H9 (cell line): ENCODE data around the gene HOXC11. TPM values are rescaled to one million over a fixed set of nuclear protein-coding genes. Genes with fewer than 3 reads are reported as not detected.

Experiments used
- DNase-seq: peaks from one replicate; pipeline ENCODE4 v3.0.0-alpha.2; 2017
- H2AFZ ChIP-seq: one replicate; pipeline ENCODE4 v1.6.1; 2013; ENCODE audit warnings: mild to moderate bottlenecking, low read length, control low read depth, moderate library complexity
- H2AK5ac ChIP-seq: 2 replicates; pipeline ENCODE4 v1.6.1; 2013; ENCODE audit warnings: low read length, control low read depth, mixed read lengths; ENCODE audit not compliant: insufficient read length
- H2BK120ac ChIP-seq: one replicate; pipeline ENCODE4 v1.6.1; 2013; ENCODE audit warnings: low read depth, mild to moderate bottlenecking, low read length, control low read depth, inconsistent platforms; ENCODE audit not compliant: poor library complexity, severe bottlenecking
- H2BK12ac ChIP-seq: 2 replicates; pipeline ENCODE4 v1.6.1; 2013; ENCODE audit warnings: low read length, control low read depth, mixed read lengths, low read depth; ENCODE audit not compliant: insufficient read length
- H2BK15ac ChIP-seq: 2 replicates; pipeline ENCODE4 v1.6.1; 2013; ENCODE audit warnings: low read depth, low read length, control low read depth
- H2BK20ac ChIP-seq: one replicate; pipeline ENCODE4 v1.6.1; 2013; ENCODE audit warnings: low read depth, mild to moderate bottlenecking, low read length, control low read depth, inconsistent platforms; ENCODE audit not compliant: poor library complexity, severe bottlenecking
- H2BK5ac ChIP-seq: 2 replicates; pipeline ENCODE4 v1.6.1; 2013; ENCODE audit warnings: low read length, control low read depth, mixed read lengths; ENCODE audit not compliant: insufficient read length
- H3K14ac ChIP-seq: 2 replicates; pipeline ENCODE4 v1.6.1; 2013; ENCODE audit warnings: low read length, control low read depth; ENCODE audit not compliant: insufficient read depth
- H3K18ac ChIP-seq: 2 replicates; pipeline ENCODE4 v1.6.1; 2013; ENCODE audit warnings: low read depth, mild to moderate bottlenecking, mixed read lengths, low read length, control low read depth; ENCODE audit not compliant: insufficient read length
- H3K23ac ChIP-seq: 2 replicates; pipeline ENCODE4 v1.6.1; 2013; ENCODE audit warnings: low read length, control low read depth, mixed read lengths, low read depth; ENCODE audit not compliant: insufficient read length
- H3K23me2 ChIP-seq: 2 replicates; pipeline ENCODE4 v1.6.1; 2013; ENCODE audit warnings: low read depth, mild to moderate bottlenecking, mixed read lengths, low read length, control low read depth; ENCODE audit not compliant: insufficient read length, poor library complexity, severe bottlenecking
- H3K27ac ChIP-seq: 2 replicates; pipeline ENCODE4 v1.5.1; 2013; ENCODE audit warnings: low read length, control low read depth, mixed read lengths, low read depth; ENCODE audit not compliant: insufficient read length
- H3K27me3 ChIP-seq: 2 replicates; pipeline ENCODE4 v1.6.1; 2013; ENCODE audit warnings: low read length, control low read depth, inconsistent platforms; ENCODE audit not compliant: insufficient read depth
- H3K4ac ChIP-seq: 2 replicates; pipeline ENCODE4 v1.6.1; 2013; ENCODE audit warnings: low read depth, mild to moderate bottlenecking, control low read depth, inconsistent platforms, low read length, moderate library complexity
- H3K4me1 ChIP-seq: 2 replicates; pipeline ENCODE4 v1.6.1; 2013; ENCODE audit warnings: low read length, control low read depth, inconsistent platforms; ENCODE audit not compliant: insufficient read depth
- H3K4me2 ChIP-seq: 2 replicates; pipeline ENCODE4 v1.6.1; 2013; ENCODE audit warnings: low read length, control low read depth, mixed read lengths; ENCODE audit not compliant: insufficient read length, insufficient read depth
- H3K56ac ChIP-seq: 2 replicates; pipeline ENCODE4 v1.6.1; 2013; ENCODE audit warnings: low read depth, mild to moderate bottlenecking, mixed read lengths, low read length, control low read depth; ENCODE audit not compliant: insufficient read length
- H3K79me1 ChIP-seq: 2 replicates; pipeline ENCODE4 v1.6.1; 2013; ENCODE audit warnings: low read depth, mild to moderate bottlenecking, moderate library complexity, low read length, control low read depth, inconsistent platforms; ENCODE audit not compliant: insufficient read depth, poor library complexity, severe bottlenecking
- H3K79me2 ChIP-seq: 2 replicates; pipeline ENCODE4 v1.6.1; 2013; ENCODE audit warnings: low read length, control low read depth, inconsistent platforms; ENCODE audit not compliant: insufficient read depth
- H3K9ac ChIP-seq: 2 replicates; pipeline ENCODE4 v1.6.1; 2013; ENCODE audit warnings: low read length, control low read depth, mixed read lengths; ENCODE audit not compliant: insufficient read length; ENCODE audit errors: extremely low read depth
- H3K9me3 ChIP-seq: one replicate; pipeline ENCODE4 v1.6.1; 2013; ENCODE audit warnings: low read depth, low read length, inconsistent platforms; ENCODE audit not compliant: control insufficient read depth
- H3T11ph ChIP-seq: one replicate; pipeline ENCODE4 v1.6.1; 2013; ENCODE audit warnings: mild to moderate bottlenecking, low read length, control low read depth, inconsistent platforms
- H4K20me1 ChIP-seq: one replicate; pipeline ENCODE4 v1.6.1; 2013; ENCODE audit not compliant: control insufficient read depth, insufficient read length, insufficient read depth
- H4K5ac ChIP-seq: 2 replicates; pipeline ENCODE4 v1.6.1; 2013; ENCODE audit warnings: low read depth, mild to moderate bottlenecking, mixed read lengths, low read length, control low read depth; ENCODE audit not compliant: insufficient read length
- H4K8ac ChIP-seq: replicated peaks from 2 replicates; pipeline ENCODE4 v1.6.1; 2013; ENCODE audit warnings: low read length, control low read depth, mixed read lengths, low read depth; ENCODE audit not compliant: insufficient read length
- H4K91ac ChIP-seq: 2 replicates; pipeline ENCODE4 v1.6.1; 2013; ENCODE audit warnings: low read depth, mild to moderate bottlenecking, moderate library complexity, mixed read lengths, low read length, control low read depth; ENCODE audit not compliant: insufficient read length
- H3K27ac Mint-ChIP-seq, 3 experiments: 2 replicates in 2 of 3; 3 replicates in 1 of 3; pipeline ENCODE4 v1.8.0; 2020 to 2021; ENCODE audit warnings: mixed read lengths in 3 of 3, mild to moderate bottlenecking in 1 of 3, moderate library complexity in 1 of 3
- H3K27me3 Mint-ChIP-seq: 2 replicates; pipeline ENCODE4 v1.8.0; 2021; ENCODE audit warnings: low read depth, mild to moderate bottlenecking, moderate library complexity, mixed read lengths
- H3K36me3 Mint-ChIP-seq, 3 experiments: 2 replicates in 2 of 3; 3 replicates in 1 of 3; pipeline ENCODE4 v1.8.0; 2020 to 2021; ENCODE audit warnings: low read depth in 3 of 3, mixed read lengths in 3 of 3; ENCODE audit not compliant: insufficient read depth in 1 of 3
- H3K4me1 Mint-ChIP-seq, 2 experiments: 2 replicates each; pipeline ENCODE4 v1.8.0; 2020; ENCODE audit warnings: mixed read lengths in 2 of 2
- H3K4me3 Mint-ChIP-seq, 2 experiments: 2 replicates in 1 of 2; 3 replicates in 1 of 2; pipeline ENCODE4 v1.8.0; 2020 to 2021; ENCODE audit warnings: mild to moderate bottlenecking in 2 of 2, mixed read lengths in 2 of 2, moderate library complexity in 1 of 2
- H3K9me3 Mint-ChIP-seq, 2 experiments: 2 replicates in 1 of 2; 3 replicates in 1 of 2; pipeline ENCODE4 v1.8.0; 2020; ENCODE audit warnings: mild to moderate bottlenecking in 2 of 2, mixed read lengths in 2 of 2, moderate library complexity in 1 of 2
- CTCF ChIP-seq: fragments of 200-600 bp; sonication (generic); conservative IDR thresholded peaks from 3 replicates; pipeline ENCODE4 v1.8.0; 2021; ENCODE audit warnings: antibody characterized with exemption, mild to moderate bottlenecking
- WGBS: extraction: QIAGEN DNeasy Blood & Tissue Kit; methylation state at CpG from one replicate; pipeline ENCODE4 v1.1.7; 2013; ENCODE audit warnings: missing lambda C conversion rate, low lambda C conversion rate, mixed read lengths; ENCODE audit not compliant: insufficient read length; ENCODE audit errors: extremely low coverage; 5-methylcytosine and 5-hydroxymethylcytosine counted together
- total RNA-seq: library from RNA; stranded (reverse); gene quantifications from 2 replicates; pipeline ENCODE4 v1.2.1, GENCODE V29; 2021

HOXC11 gene
- total RNA-seq, 1 experiment from 2014 or later = not detected

- H4K20me1 ChIP-seq = no peaks in the 10 kb centered on the region
- no peak for TF ChIP-seq CTCF
- no peak for DNase-seq
- H3K27ac ChIP-seq = no peak overlapping the region
- no peak overlapping the region for H2AFZ ChIP-seq
- Mint-ChIP-seq H3K4me3 (no peak overlapping the region), H3K27ac (no peak overlapping the region), H3K9me3 (peaks cover 0 to 2% of the 10 kb centered on the region in 2 experiments; a peak in 2 of 5 replicates), H3K4me1 (peaks cover 6 to 31% of the 10 kb centered on the region in 2 experiments), H3K36me3 (no peaks in the 10 kb centered on the region), H3K27me3 (peaks cover 100% of the 10 kb centered on the region)
- H2BK5ac ChIP-seq = no peak overlapping the region
- no peak overlapping the region for H3T11ph ChIP-seq
- no peak overlapping the region for H2BK20ac ChIP-seq
- H3K23ac ChIP-seq = no peak overlapping the region
- no peak overlapping the region for H2BK12ac ChIP-seq
- H3K9ac ChIP-seq = no peak overlapping the region
- H3K56ac ChIP-seq = no peak overlapping the region
- no peaks in the 10 kb centered on the region for H3K9me3 ChIP-seq
- no peaks in the 10 kb centered on the region for H3K79me2 ChIP-seq
- no peak overlapping the region for H3K4ac ChIP-seq
- no peak overlapping the region for H3K4me2 ChIP-seq
- H3K14ac ChIP-seq = no peak overlapping the region
- WGBS = no CpG with 5 or more reads among the region's 17 CpGs
- no peaks in the 10 kb centered on the region for H3K23me2 ChIP-seq
- no peak overlapping the region for H4K5ac ChIP-seq
- no peak overlapping the region for H2BK15ac ChIP-seq
- no peak overlapping the region for H2BK120ac ChIP-seq
- no peaks in the 10 kb centered on the region for H3K4me1 ChIP-seq
- no peak overlapping the region for H4K8ac ChIP-seq
- no peak overlapping the region for H2AK5ac ChIP-seq
- H3K18ac ChIP-seq = no peak overlapping the region
- peaks cover 94% of the 10 kb centered on the region for H3K27me3 ChIP-seq
- no peak overlapping the region for H4K91ac ChIP-seq
- H3K79me1 ChIP-seq = no peaks in the 10 kb centered on the region
These were observed 38.2 kb downstream of the HOXC11 start for GRCh38 chr12:54010972-54011664.
